IPS DF 19.7 (cell line): ENCODE results near the gene PEX19.

ENCODE experiments used
- DNase-seq: peaks from one replicate; pipeline ENCODE4 v3.0.0-alpha.2; 2013; ENCODE audit warnings: low read depth, low spot score

Gene PEX19

GRCh38 chr1:160239582-160240299 lies 45.2 kb downstream of the PEX19 start:
- DNase-seq, result no peak

DNA sequence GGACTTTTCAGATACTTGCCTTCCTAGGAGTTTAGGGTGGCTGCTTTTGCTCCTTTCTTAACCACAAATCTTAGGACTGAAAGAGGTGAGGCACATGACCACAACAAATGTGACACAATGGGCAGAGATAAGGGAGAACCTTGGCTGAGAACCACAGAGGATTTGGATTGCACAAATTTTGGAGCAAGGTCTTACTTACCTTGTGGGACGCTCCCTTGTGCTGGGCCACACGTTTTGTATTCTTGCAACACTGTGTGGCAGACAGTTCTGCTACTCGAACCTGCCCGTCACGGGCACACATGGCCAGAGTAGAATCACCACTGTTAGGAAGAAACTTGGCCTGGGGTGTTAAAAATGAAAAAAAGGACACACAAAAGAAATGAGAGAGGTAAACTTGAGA lies 46.5 kb downstream of the PEX19 start:
- no peak for DNase-seq

- no peak for DNase-seq
These were observed 47.4 kb downstream of the PEX19 start for GRCh38 chr1:160237558-160237957.

GRCh38 chr1:160236806-160237205 lies 48.1 kb downstream of the PEX19 start:
- no peak for DNase-seq

GRCh38 chr1:160232911-160233310 lies 52.0 kb downstream of the PEX19 start:
- no peak for DNase-seq

GRCh38 chr1:160228431-160228830 lies 56.5 kb downstream of the PEX19 start:
- no peak for DNase-seq

- DNase-seq, result no peak
These were observed 57.4 kb downstream of the PEX19 start for GRCh38 chr1:160227561-160227960.

GRCh38 chr1:160227034-160227433 lies 57.9 kb downstream of the PEX19 start:
- no peak for DNase-seq
